Lower leg skin (tissue), 3 donors: ENCODE results near the gene CALN1.

ENCODE experiments used
- CTCF ChIP-seq, 3 donors: fragments of 450-650 bp; IDR thresholded peaks; one replicate each; pipeline ENCODE4 v1.5.1; 2016; ENCODE audit warnings: antibody characterized with exemption in 3 of 3, mild to moderate bottlenecking in 3 of 3, moderate library complexity in 2 of 3
- POLR2A ChIP-seq, 2 donors: fragments of 450-650 bp; IDR thresholded peaks; one replicate each; pipeline ENCODE4 v1.6.1; 2016 to 2017; ENCODE audit warnings: antibody characterized with exemption in 2 of 2, mild to moderate bottlenecking in 1 of 2, moderate library complexity in 1 of 2

GRCh38 chr7:71768450-71768849 lies 643.7 kb downstream of the CALN1 start:
- TF ChIP-seq CTCF (IDR thresholded peaks at IDR 0.05) (no peak), POLR2A (IDR thresholded peaks at IDR 0.05) (no peak)
